ENCODE results near the gene IGF2.

- TF ChIP-seq CTCF (IDR thresholded peaks at IDR 0.05) (no peak), POLR2A (IDR thresholded peaks at IDR 0.05) (no peak)
Measured at GRCh38 chr11:2130881-2131352, 8.3 kb downstream of the IGF2 start.
